BLaER1 (cell line): ENCODE measurements around the gene IFITM10.
"Not testable (repeated sequence)": the region's sequence is repeated elsewhere in the genome, so short reads cannot be mapped to it uniquely, and the experiment has no call there.

Experiments used
- H3K27ac ChIP-seq: shearing (Covaris generic); formaldehyde crosslinking; 2 replicates; pipeline ENCODE4 v1.8.1; 2022
- H3K27me3 ChIP-seq: shearing (Covaris generic); formaldehyde crosslinking; 2 replicates; pipeline ENCODE4 v1.8.1; 2022
- H3K36me3 ChIP-seq: shearing (Covaris generic); formaldehyde crosslinking; 2 replicates; pipeline ENCODE4 v1.8.1; 2022
- H3K4me1 ChIP-seq: shearing (Covaris generic); formaldehyde crosslinking; 2 replicates; pipeline ENCODE4 v1.8.1; 2022
- H3K4me2 ChIP-seq: shearing (Covaris generic); formaldehyde crosslinking; 2 replicates; pipeline ENCODE4 v1.8.1; 2022
- H3K4me3 ChIP-seq: shearing (Covaris generic); formaldehyde crosslinking; 2 replicates; pipeline ENCODE4 v1.8.1; 2022
- H3K9ac ChIP-seq: shearing (Covaris generic); formaldehyde crosslinking; 2 replicates; pipeline ENCODE4 v1.8.1; 2022
- H3K9me3 ChIP-seq: shearing (Covaris generic); formaldehyde crosslinking; 2 replicates; pipeline ENCODE4 v1.8.1; 2022
- H4K20me1 ChIP-seq: shearing (Covaris generic); formaldehyde crosslinking; 2 replicates; pipeline ENCODE4 v1.8.1; 2022

Gene IFITM10

DNA sequence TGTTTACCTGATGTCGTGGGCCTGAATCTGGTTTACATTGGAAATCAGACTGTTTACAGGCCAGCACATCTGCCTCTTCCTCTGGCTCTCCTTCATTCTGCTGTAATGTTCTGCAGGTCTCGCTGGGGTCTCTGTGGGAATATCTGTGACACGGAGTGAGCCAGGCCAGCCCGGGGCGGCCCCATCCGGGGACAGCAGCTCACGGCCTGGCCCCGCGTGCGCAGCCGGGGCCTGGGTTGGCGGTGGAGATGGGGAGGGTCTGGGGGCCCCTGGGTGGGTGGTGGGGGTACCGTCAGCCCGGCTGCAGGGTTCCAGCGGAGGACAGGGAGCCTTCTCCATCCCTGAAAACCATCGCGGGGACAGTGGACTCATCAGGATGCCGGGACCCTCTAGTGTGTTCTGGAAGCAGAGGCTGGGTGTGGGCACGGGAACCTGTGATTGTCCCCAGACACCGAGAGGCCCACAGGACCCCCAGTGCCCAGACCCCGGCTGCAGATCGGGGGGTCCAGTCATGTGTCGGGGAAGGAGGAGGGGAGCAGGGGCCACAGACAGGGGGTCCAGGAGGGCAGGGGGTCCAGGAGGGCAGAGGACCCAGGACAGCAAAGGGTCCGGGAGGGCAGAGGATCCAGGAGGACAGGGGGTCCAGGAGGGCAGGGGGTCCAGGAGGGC, 66.4 kb downstream of the IFITM10 start:
- not testable (repeated sequence) for H3K4me2 ChIP-seq, H4K20me1 ChIP-seq, H3K9ac ChIP-seq, H3K36me3 ChIP-seq, H3K9me3 ChIP-seq, H3K4me3 ChIP-seq, H3K27me3 ChIP-seq, H3K27ac ChIP-seq
- peaks cover 25% of the 10 kb centered on the region for H3K4me1 ChIP-seq

DNA sequence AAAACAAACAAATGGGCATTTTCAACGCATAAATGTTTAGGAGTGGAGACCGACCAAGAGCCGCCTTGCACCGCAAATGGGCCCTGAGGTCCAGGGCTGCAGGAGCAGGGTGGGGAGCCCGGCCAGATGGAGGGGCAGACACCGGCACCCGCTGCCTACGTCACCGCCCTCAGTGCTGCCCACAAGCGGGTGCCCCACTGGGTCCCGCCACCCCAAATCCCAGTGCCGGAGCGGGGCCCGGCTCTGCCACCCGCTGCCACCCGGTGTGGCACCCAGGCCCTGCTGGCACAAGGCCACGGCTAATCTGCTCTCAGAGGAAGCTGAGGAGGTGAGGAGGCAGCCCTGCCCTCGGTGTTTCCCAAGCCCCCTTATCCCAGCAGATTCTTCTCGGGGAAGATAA, 67.2 kb downstream of the IFITM10 start:
- peaks cover 17% of the 10 kb centered on the region for H3K4me1 ChIP-seq
- not testable (repeated sequence) for H3K27ac ChIP-seq, H3K4me2 ChIP-seq, H3K4me3 ChIP-seq, H3K9me3 ChIP-seq, H3K36me3 ChIP-seq, H3K9ac ChIP-seq, H3K27me3 ChIP-seq, H4K20me1 ChIP-seq
